ENCODE measurements around the gene TNRC6B. TPM values are rescaled to one million over a fixed set of nuclear protein-coding genes. Genes with fewer than 3 reads are reported as not detected.
A peak's percentile ranks its signal among the peaks of the same experiment; 100 is the strongest.
"Not testable (repeated sequence)": the region's sequence is repeated elsewhere in the genome, so short reads cannot be mapped to it uniquely, and the experiment has no call there.

The TNRC6B gene
- total RNA-seq, 4 donors from 2014 or later: 41.8 to 109 (median 48.2) TPM

GRCh38 chr22:40190501-40190900 is 12.8 kb downstream of the TNRC6B start:
- no peak for TF ChIP-seq POLR2A (IDR thresholded peaks at IDR 0.05)
- TF ChIP-seq CTCF (IDR thresholded peaks at IDR 0.05): no peak
- DNase-seq (ENCODE audit: low spot score in 2 of 2): no peak
- intact Hi-C loops (cut with DNase I; ENCODE audit: low total_unique reads): no loop called here
- WGBS, 2 donors: 71 to 75% methylated on average over 2 of the region's 2 CpGs
- H3K4me3 ChIP-seq (ENCODE audit: low read depth, poor library complexity, severe bottlenecking): no peak overlapping the region

GRCh38 chr22:40193429-40194421 is 16.0 kb downstream of the TNRC6B start:
- TF ChIP-seq CTCF (IDR thresholded peaks at IDR 0.05): no peak
- no peak for TF ChIP-seq POLR2A (IDR thresholded peaks at IDR 0.05)
- intact Hi-C loops (cut with DNase I; ENCODE audit: low total_unique reads): no loop called here
- no peak overlapping the region for H3K4me3 ChIP-seq (ENCODE audit: low read depth, poor library complexity, severe bottlenecking)
- DNase-seq (ENCODE audit: low spot score in 2 of 2): peak in 1 of 2 donors; percentile 68
- WGBS, 2 donors: 60 to 66% methylated on average over 13 of the region's 13 CpGs

- TF ChIP-seq POLR2A (IDR thresholded peaks at IDR 0.05) (no peak), CTCF (IDR thresholded peaks at IDR 0.05) (no peak)
- 70 to 77% methylated on average over 3 of the region's 3 CpGs for WGBS, 2 donors
- no peak overlapping the region for H3K4me3 ChIP-seq (ENCODE audit: low read depth, poor library complexity, severe bottlenecking)
- intact Hi-C loops (cut with DNase I; ENCODE audit: low total_unique reads): no loop called here
- DNase-seq (ENCODE audit: low spot score in 2 of 2): peak in 1 of 2 donors; percentile 48
These were observed 16.9 kb downstream of the TNRC6B start for GRCh38 chr22:40194656-40195055.

GRCh38 chr22:40196628-40197360 is 19.1 kb downstream of the TNRC6B start:
- H3K4me3 ChIP-seq (ENCODE audit: low read depth, poor library complexity, severe bottlenecking): no peak overlapping the region
- TF ChIP-seq CTCF (IDR thresholded peaks at IDR 0.05) (no peak), POLR2A (IDR thresholded peaks at IDR 0.05) (no peak)
- peak in 1 of 2 donors; percentile 56 for DNase-seq (ENCODE audit: low spot score in 2 of 2)
- intact Hi-C loops (cut with DNase I; ENCODE audit: low total_unique reads): no loop called here
- 50 to 62% methylated on average over 7 of the region's 7 CpGs for WGBS, 2 donors

GRCh38 chr22:40197421-40197820 is 19.7 kb downstream of the TNRC6B start:
- 37 to 46% methylated on average over 9 of the region's 9 CpGs for WGBS, 2 donors
- DNase-seq (ENCODE audit: low spot score in 2 of 2): peak in 1 of 2 donors; percentile 52
- intact Hi-C loops (cut with DNase I; ENCODE audit: low total_unique reads); H3K4me3 ChIP-seq (ENCODE audit: low read depth, poor library complexity, severe bottlenecking): not testable (repeated sequence)

GRCh38 chr22:40198733-40199132 is 21.0 kb downstream of the TNRC6B start:
- no peak for TF ChIP-seq CTCF (IDR thresholded peaks at IDR 0.05)
- no peak for TF ChIP-seq POLR2A (IDR thresholded peaks at IDR 0.05)
- WGBS, 2 donors: 75 to 91% methylated on average over 3 of the region's 3 CpGs
- DNase-seq (ENCODE audit: low spot score in 2 of 2): no peak
- no peak overlapping the region for H3K4me3 ChIP-seq (ENCODE audit: low read depth, poor library complexity, severe bottlenecking)
- intact Hi-C loops (cut with DNase I; ENCODE audit: low total_unique reads): no loop called here

All from lower leg skin (tissue), 4 donors.